Measurements from ENCODE around the gene BCL6.

DNA sequence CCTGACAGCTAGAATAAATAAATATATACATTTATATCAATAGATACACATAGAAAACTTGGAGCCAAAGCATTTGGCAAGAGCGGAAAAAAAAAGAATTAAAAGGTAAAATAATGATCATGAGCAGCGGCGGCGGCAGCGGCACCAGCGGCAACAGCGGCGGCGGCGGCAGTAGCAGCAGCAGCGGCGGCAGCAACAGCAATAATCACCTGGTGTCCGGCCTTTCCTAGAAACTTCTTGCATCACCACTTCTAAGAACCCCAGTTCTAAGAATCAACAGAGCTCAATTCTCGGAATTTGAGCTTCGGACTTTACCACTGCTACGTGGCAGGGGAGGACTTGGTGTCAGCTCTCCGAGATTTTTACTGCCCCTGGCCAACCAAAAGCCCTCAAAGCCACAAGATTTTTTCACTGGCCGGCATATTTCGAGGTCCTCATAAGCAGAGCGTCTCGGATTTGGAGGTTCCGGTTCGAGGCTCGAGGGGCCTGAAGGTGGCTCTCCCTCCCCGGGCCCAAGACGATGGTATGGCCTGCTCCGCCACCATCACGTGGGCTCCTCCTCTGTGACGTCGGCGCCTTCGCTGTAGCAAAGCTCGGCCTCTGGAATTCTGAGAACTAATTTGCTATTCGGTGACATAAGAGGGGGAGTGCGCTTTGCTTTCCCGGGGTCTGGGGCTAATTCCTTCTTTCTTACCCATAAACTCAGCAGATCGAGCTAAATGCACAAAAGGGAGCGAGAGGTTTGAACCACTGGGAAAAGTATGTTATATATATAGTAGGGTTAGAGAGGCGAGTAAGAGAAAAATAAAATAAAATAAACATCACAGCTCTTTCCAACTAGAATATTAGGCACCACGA, at the start of gene BCL6:
- TF ChIP-seq EZH2 (IDR thresholded peaks at IDR 0.05; ENCODE audit: low read length), result no peak
- TF ChIP-seq, protein P1, sequence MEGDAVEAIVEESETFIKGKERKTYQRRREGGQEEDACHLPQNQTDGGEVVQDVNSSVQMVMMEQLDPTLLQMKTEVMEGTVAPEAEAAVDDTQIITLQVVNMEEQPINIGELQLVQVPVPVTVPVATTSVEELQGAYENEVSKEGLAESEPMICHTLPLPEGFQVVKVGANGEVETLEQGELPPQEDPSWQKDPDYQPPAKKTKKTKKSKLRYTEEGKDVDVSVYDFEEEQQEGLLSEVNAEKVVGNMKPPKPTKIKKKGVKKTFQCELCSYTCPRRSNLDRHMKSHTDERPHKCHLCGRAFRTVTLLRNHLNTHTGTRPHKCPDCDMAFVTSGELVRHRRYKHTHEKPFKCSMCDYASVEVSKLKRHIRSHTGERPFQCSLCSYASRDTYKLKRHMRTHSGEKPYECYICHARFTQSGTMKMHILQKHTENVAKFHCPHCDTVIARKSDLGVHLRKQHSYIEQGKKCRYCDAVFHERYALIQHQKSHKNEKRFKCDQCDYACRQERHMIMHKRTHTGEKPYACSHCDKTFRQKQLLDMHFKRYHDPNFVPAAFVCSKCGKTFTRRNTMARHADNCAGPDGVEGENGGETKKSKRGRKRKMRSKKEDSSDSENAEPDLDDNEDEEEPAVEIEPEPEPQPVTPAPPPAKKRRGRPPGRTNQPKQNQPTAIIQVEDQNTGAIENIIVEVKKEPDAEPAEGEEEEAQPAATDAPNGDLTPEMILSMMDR (optimal IDR thresholded peaks at IDR 0.05 in 1 of 3, IDR thresholded peaks at IDR 0.05 in 1 of 3, conservative IDR thresholded peaks at IDR 0.05 in 1 of 3; ENCODE audit: extremely low read depth in 1 of 3, insufficient read depth in 2 of 3, low read length in 3 of 3), result peak in 1 of 3 experiments; percentile 7
